ENCODE measurements around the gene RAMP1.
"Not testable (repeated sequence)": the region's sequence is repeated elsewhere in the genome, so short reads cannot be mapped to it uniquely, and the experiment has no call there.

The RAMP1 gene

DNA sequence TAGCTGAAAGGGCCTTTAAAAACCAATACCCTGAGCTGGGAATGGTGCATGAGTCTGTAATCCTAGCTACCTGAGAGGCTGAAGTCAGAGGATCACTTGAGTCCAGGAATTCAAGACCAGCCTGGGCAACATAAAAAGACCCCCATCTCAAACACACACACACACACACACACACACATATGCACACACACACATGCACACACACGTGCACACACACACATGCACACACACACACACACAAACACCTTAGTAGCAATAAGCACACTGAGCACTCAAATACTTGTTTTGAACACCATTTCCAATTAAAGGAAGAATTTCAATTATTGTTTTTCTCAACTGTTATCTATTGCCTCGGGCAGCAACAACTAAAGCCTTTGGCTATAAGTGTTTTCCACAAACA, 81.8 kb downstream of the RAMP1 start:
- Mint-ChIP-seq H3K36me3 (ENCODE audit: low read depth) (no peaks in the 10 kb centered on the region), H3K4me3 (no peak overlapping the region), H3K9me3 (peaks cover 16% of the 10 kb centered on the region), H3K4me1 (no peaks in the 10 kb centered on the region), H3K27me3 (ENCODE audit: low read depth) (peaks cover 6% of the 10 kb centered on the region), H3K27ac (no peak overlapping the region)
- TF ChIP-seq, protein P1, sequence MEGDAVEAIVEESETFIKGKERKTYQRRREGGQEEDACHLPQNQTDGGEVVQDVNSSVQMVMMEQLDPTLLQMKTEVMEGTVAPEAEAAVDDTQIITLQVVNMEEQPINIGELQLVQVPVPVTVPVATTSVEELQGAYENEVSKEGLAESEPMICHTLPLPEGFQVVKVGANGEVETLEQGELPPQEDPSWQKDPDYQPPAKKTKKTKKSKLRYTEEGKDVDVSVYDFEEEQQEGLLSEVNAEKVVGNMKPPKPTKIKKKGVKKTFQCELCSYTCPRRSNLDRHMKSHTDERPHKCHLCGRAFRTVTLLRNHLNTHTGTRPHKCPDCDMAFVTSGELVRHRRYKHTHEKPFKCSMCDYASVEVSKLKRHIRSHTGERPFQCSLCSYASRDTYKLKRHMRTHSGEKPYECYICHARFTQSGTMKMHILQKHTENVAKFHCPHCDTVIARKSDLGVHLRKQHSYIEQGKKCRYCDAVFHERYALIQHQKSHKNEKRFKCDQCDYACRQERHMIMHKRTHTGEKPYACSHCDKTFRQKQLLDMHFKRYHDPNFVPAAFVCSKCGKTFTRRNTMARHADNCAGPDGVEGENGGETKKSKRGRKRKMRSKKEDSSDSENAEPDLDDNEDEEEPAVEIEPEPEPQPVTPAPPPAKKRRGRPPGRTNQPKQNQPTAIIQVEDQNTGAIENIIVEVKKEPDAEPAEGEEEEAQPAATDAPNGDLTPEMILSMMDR (IDR thresholded peaks at IDR 0.05; ENCODE audit: unreplicated experiment in 3 of 3): no peak

DNA sequence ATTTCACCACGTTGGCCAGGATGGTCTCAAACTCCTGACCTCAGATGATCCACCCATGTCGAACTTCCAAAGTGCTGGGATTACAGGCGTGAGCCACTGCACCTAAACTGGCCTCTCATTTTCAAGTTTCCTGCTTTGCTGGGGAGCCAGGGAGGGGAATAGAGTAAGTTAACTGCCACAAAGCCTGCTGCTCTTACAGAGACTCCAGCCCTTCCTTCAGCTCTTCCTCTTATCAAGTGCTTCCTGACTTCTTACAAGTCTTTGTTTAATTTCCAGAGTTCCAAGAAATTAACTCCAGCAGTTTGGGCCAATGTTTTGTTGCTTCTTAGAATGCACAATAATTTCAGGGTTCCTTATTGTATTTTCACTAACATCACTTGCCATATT, 83.1 kb downstream of the RAMP1 start:
- Mint-ChIP-seq H3K9me3 (peaks cover 23% of the 10 kb centered on the region), H3K36me3 (ENCODE audit: low read depth) (peaks cover 3% of the 10 kb centered on the region), H3K4me1 (no peaks in the 10 kb centered on the region), H3K4me3 (no peak overlapping the region), H3K27me3 (ENCODE audit: low read depth) (peaks cover 12% of the 10 kb centered on the region), H3K27ac (no peak overlapping the region)
- TF ChIP-seq, protein P1 (IDR thresholded peaks at IDR 0.05; ENCODE audit: unreplicated experiment in 3 of 3): no peak

DNA sequence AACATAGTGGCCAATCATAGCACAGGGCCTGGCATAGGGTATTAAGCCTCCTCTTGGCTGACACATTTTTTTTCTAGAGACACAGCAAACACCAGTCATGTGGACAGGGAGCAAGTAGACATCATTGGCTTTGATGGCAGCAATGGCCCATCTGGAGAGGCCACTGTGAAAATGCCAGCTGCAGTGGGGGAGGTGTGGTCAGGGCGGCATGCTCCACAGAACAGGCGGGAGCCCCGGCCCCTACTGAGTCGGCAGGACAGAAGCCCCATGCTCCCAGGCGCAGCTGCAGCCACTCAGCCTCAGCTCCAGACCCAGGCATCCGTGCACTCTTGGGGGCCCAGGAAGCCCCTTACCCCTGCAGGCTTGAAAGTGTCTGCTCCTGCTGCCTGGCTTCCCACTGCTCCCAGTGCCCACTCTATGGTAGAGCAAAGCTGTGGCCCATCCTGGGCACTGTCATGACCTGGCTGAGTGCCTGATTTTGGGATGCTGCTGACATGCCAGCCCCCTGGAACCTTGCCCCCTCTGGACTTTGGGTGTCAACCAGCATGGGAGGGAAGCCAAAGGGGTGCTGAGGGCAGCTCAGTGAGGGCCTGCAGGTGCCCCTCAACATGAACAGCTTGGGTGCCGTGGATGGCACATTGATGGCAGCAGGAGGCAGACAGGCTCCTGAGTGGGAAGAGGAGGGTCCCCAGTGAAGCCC, 84.1 kb downstream of the RAMP1 start:
- H3K4me3 Mint-ChIP-seq: no peak overlapping the region
- peaks cover 24% of the 10 kb centered on the region for H3K9me3 Mint-ChIP-seq
- H3K27me3 Mint-ChIP-seq (ENCODE audit: low read depth): peaks cover 16% of the 10 kb centered on the region
- H3K27ac Mint-ChIP-seq: no peak overlapping the region
- no peaks in the 10 kb centered on the region for H3K4me1 Mint-ChIP-seq
- TF ChIP-seq, protein P1 (IDR thresholded peaks at IDR 0.05; ENCODE audit: unreplicated experiment in 3 of 3): no peak
- H3K36me3 Mint-ChIP-seq (ENCODE audit: low read depth): peaks cover 3% of the 10 kb centered on the region

DNA sequence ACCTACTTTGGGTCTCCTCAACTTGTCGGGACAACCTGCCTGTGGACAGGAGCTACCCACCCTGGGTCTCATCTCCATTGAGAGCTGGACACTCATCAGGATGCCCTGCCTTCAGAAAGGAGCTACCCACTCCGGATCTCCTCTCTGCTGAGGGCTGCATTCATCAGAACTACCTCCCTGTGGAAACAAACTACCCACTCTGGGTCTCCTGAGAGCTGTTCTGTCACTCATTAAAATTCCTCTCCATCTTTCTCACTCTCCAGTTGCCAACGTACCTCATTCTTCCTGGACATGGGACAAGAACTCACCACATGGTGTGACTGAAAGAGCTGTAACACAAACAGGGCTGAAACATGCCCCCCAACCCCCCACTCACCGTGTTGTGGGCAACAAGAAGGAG, 84.9 kb downstream of the RAMP1 start:
- Mint-ChIP-seq H3K4me1 (no peaks in the 10 kb centered on the region), H3K4me3 (no peak overlapping the region), H3K27me3 (ENCODE audit: low read depth) (peaks cover 17% of the 10 kb centered on the region), H3K27ac (no peak overlapping the region), H3K36me3 (ENCODE audit: low read depth) (peaks cover 3% of the 10 kb centered on the region), H3K9me3 (peaks cover 27% of the 10 kb centered on the region)
- TF ChIP-seq, protein P1 (IDR thresholded peaks at IDR 0.05; ENCODE audit: unreplicated experiment in 3 of 3): no peak

DNA sequence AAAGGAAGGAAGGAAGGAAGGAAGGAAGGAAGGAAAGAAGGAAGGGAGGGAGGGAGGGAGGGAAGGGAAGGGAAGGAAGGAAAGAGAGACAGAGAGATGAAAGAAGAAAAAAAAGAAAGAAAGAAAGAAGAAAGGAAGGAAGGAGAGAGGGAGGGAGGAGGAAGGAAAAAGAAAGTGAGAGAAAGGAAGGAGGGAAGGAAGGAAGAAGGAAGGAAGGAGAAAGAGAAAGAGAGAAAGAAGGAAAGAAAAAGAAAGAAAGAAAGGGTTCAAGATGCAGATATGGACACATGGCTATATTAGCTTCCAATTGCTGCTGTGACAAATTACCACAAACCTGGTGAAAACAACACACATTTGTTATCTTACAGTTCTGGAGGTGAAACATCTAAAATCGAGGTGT, 87.0 kb downstream of the RAMP1 start:
- Mint-ChIP-seq H3K4me1 (no peaks in the 10 kb centered on the region), H3K4me3 (no peak overlapping the region), H3K36me3 (ENCODE audit: low read depth) (peaks cover 3% of the 10 kb centered on the region), H3K9me3 (peaks cover 27% of the 10 kb centered on the region), H3K27ac (no peak overlapping the region), H3K27me3 (ENCODE audit: low read depth) (peaks cover 19% of the 10 kb centered on the region)
- TF ChIP-seq, protein P1 (IDR thresholded peaks at IDR 0.05; ENCODE audit: unreplicated experiment in 3 of 3): no peak

DNA sequence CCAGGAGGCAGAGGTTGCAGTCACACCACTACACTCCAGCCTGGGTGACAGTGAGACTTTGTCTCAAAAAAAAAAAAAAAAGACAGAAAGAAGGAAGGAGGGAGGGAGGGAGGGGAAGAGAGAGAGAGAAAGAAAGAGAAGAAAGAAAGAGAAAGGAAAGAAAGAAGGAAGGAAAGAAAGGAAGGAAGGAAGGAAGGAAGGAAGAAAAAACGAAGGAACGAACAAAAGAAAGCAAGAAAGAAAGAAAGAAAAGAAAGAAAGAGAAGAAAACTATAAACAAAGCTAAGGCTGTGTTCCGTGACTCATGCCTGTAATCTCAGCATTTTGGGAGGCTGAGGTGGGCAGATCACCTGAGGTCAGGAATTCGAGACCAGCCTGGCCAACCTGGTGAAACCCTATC, 91.9 kb downstream of the RAMP1 start:
- not testable (repeated sequence) for H3K4me3 Mint-ChIP-seq; H3K27ac Mint-ChIP-seq; H3K4me1 Mint-ChIP-seq; H3K36me3 Mint-ChIP-seq (ENCODE audit: low read depth)
- peaks cover 41% of the 10 kb centered on the region for H3K27me3 Mint-ChIP-seq (ENCODE audit: low read depth)
- peaks cover 11% of the 10 kb centered on the region for H3K9me3 Mint-ChIP-seq

All from nephron (organoid).